Endometrial microvascular endothelial cells (primary cell): ENCODE results near the gene CNGA3. TPM values are rescaled to one million over a fixed set of nuclear protein-coding genes. Genes with fewer than 3 reads are reported as not detected.

Experiments
- in situ Hi-C: cut with HindIII; loops from 2 replicates; pipeline ENCODE4 v1.10.0; 2017; ENCODE audit warnings: low sequenced_read_pairs, low pct_unique_long_range_greater_than_20kb; ENCODE audit errors: inconsistent ontology term
- total RNA-seq: library from RNA; depleted of rRNA; stranded (reverse); fragments of >200 nt; gene quantifications from one replicate; pipeline ENCODE4 v1.2.3, GENCODE V29; 2015; ENCODE audit errors: inconsistent ontology term

CNGA3 gene
- total RNA-seq, 1 donor from 2014 or later = not detected

DNA sequence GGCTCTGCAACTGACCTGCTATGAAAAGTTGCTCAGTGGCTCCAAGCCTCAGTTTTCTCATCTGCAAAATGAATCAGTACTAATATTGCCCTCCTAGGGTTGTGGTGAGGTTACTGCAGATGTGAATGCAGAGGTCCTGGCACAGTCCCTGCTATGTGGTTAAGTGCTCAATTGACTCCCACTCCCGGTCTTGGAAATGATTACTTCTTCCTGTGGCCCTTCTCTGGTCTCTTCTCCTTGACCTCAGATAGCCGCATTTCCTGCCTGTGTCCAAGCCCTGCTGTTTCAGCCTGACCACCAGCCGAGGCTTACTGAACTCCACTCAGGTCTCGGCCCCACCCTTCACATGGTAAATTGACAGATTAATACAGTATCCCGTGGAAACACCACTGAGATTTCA lies 26.3 kb downstream of the CNGA3 start:
- in situ Hi-C loops = no loop called here

DNA sequence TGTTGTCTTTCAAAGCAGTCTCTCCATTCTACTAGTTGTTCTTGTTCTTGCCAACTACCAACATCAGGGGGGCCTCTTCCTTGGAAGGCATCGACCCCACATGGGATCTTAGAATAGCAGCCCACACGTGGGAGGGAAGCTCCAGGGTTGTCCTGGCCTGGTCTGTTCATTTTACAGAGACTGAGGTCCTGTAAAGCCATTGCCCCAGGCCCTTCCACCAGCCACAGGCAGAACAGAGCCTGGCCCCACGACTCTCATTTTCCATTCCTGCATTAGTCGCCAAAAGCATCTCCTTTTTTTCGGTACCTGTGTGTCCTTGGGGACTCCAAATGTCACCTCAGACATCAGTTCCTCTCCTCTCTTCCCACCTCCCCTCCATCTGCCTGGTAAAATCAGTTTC lies 28.0 kb downstream of the CNGA3 start:
- in situ Hi-C loops = no loop called here

DNA sequence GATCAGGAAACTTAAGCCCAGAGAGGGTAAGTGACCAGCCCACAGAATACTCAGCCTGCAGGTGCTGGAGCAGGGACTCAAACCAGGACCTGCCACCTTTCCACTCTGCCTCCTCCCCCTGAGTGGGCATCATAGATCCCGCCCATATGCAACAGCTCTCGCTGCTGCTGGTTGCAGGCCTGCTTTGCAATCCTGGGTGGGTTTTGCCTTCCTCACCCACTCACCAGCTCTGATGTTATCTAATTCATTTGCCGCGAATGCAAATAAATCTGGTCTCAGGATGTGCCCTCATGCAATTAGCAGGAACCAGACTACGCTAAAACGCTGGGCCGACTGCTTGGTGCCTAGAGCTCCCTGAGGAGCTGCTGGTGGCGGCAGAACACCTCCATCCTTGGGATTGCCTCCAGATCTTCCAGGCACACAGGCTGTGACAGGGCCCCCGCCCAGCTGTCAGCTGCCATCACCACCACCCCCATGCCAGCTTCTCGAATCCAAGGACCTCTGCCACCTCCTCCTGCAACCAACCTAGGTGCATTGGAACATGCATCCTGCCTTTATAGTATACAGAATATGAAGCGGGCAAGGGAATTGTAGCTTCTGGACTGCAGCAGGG lies 28.8 kb downstream of the CNGA3 start:
- in situ Hi-C loops = no loop called here

DNA sequence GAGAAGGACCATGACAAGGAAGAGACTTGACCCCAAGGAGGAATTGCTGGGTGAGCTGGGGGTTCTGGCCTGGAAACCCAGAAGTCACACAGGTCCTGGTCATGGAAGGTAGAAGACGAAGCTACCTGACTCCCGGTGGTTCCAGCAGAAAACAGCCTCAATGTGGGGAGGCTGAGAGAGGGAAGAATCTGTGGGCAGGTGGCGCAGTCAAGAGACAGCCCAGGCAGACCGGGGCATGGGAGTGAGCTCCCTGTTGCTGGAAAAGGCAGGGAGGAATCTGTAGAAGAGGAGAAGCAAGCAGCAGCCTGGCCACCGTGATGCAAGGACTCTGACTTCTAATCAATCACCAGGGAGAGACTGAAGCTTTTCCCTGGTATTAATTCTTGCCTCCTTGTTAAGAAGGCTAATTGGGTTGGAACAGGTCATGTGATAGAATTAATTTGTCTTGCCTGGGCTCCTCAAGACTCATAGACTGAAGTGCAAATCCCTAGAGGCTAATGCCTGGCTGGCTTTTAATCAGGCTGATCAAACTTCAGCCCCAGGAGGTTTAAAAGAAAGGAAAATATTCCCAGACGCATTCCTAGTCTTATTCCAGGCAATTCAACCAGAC lies 30.1 kb downstream of the CNGA3 start:
- in situ Hi-C loops = no loop called here

DNA sequence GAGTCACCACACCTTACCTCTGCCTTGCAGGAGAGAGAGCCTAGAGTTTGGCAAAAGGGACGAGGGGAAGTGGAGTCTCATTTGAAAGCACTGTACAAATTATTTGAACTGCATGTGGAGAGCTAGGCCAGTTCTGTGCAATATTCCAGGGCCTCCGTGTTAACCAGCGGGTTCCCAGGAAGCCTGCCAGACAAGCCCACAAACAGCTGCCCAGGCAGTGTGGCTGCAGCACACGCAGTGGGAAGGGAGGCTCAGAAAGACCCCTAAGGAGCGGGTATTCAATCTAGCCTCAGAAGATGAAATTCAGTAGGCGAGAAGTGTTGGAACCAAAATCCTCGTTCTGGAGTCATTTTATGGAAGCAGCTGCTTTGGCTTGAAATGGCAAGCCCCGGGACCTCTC lies 30.7 kb downstream of the CNGA3 start:
- in situ Hi-C loops = no loop called here

DNA sequence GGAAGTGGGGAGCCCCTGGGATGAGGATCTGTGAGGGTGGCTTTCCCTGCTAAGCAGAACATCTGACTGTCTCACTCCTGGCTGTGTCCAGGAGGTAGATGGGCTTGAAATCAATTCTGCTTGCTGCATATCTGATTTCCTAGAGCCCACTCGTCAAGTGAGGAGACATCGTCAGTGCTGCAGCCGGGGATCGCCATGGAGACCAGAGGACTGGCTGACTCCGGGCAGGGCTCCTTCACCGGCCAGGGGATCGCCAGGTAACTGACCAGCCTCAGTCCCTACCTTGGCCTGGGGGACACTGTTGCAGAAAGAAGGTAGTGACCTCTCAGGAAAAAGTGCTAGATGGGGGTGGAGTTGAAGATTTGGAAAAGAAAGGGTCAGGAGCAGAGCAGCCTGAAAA lies 31.3 kb downstream of the CNGA3 start:
- in situ Hi-C loops = no loop called here

DNA sequence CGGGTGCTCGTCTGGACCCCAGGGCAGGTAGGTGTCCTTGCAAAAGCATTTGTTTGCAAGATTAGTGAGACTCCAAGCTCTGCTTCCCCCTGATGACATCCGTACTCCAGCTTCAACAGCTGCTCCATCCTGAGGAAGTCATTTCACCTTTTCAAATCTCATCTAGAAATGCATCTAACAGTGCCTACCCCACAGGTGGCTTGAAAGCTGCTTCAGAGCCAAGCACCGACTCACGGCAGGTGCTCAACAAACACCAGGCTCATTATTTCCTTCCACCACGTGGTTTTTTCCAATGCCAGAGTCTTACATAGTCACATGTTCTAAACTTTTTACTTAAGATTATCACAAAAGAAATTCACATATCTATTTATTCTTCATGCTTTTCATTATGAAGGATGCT lies 31.9 kb downstream of the CNGA3 start:
- in situ Hi-C loops = no loop called here

DNA sequence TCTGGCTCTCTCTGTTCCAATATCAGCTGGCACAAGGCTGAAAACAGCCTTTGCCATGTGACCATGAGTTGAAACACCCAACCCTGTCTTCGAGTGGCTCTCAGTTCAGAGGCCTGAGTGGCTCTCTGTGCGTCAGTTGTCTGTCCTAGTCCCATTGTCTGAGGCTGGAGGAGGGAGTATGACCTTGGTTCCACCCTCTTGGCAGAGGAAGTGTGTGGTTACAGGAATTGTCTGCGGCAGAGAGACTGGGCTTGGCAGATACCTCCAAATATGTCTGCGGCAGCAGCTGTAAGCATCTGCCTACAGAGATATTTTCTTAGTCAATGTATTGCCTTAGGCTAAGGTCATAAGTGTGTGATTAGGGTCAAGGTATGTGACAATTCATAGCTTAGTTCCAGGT lies 32.6 kb downstream of the CNGA3 start:
- in situ Hi-C loops = no loop called here

DNA sequence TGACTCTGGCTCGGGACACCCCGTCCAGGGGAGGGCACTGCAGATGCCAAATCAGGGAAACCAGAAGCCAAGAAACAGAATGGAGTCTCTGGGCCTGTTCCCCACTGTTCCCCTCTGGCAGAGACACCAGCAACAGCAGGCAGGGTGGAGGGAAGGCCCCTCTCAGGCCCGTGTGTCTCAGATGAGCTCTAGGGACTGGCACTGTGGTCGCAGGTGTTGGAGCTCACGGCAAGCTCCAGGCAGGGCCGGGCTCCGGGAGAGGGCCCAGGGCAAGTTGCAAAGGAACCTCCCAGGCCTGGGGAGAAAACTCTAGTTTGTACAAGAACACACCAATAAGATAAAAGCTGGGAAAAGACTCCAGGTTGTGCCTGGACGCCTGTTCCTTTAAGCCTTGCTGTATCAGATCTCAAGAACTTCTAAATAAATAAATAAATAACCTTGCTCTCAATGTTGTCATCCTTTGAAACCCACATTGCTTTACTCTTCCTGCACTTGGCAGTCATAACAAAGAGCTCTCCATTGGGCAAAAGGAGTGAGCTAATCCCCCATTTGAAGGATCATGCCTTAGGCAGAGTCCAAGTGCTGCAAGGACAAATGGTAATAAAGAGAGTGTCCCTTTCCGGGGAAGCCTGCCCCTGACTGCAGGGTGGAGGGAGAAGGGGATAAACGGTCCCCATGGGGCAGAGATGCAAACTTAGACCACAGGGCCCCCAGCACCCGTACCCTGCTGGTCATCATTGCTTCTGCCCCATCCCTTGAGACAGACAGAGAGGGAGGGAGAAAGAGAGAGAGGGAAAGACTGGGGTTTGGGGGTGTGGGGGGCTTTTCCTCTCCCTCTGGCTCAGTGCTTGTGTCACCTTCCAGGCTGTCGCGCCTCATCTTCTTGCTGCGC lies 33.3 kb downstream of the CNGA3 start:
- in situ Hi-C loops = no loop called here

DNA sequence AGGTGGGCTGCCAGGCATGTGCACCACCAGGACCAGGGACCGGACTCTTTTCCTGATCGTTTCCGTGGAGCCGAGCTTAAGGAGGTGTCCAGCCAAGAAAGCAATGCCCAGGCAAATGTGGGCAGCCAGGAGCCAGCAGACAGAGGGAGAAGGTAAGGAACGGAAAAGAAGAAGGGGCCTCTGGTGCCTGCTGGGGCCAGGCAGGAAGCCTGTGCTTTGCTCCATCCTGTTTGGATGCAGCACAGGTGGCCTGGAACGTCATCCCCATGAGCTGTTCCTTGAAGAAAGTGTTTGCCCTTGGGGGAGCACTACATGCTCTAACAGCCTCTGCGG lies 33.9 kb downstream of the CNGA3 start:
- in situ Hi-C loops = no loop called here

DNA sequence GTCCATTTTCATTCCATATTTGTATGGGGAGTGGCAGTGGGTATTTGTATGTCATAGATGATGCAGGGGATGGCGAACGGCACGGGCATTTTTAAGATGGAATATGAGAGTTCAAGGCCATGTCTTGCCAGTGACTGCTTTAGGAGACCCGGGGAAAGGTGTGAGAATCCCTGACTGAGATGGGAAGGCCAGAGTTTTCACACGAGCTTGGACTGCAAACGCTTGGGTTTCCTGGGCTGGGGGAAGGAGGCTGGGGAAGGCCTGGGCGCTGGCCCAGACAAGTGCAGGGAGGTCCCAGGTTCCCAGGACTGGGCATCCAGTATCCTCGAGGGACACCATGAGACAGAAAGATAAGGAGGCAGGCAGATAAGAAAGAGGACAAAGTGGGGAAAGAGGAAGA lies 35.2 kb downstream of the CNGA3 start:
- in situ Hi-C loops = no loop called here

DNA sequence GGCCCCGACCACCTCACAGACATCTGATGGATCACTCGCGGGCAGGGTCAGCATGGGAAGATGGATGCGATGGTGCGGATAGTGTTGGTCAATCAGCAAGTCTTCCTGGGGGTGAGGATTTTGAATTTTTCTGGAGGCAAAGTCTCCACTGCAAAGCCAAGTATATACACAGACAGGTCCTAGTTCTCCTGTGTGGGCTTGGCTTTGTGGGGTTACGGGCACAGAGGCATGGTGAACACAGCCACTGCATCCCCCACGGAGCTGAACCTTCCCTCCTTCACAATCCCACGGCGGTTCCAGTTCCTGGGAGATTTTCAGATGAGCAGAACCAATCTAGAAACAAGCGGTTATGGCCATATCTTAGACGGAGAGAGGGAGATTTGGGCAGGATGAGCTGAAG lies 35.8 kb downstream of the CNGA3 start:
- in situ Hi-C loops = no loop called here

DNA sequence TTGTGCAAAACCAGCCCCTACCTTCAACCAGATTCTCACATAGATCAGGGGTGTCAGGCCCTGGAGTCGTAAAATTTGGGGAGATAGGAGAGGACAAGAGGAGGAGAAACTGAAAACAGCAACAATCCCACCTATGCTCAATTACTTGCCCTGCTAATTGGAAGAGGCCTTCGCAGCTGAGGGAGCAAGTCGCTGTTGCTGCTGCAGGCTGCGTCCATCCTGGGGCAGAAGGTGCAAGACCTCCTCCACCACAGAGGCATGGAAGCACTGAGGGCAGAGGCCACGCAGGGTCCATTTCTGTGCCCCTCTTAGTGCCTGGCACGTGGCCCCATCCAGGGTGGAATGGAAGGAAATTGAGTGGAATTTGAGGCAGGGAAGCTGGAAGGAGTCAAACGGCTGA lies 36.5 kb downstream of the CNGA3 start:
- in situ Hi-C loops = no loop called here

DNA sequence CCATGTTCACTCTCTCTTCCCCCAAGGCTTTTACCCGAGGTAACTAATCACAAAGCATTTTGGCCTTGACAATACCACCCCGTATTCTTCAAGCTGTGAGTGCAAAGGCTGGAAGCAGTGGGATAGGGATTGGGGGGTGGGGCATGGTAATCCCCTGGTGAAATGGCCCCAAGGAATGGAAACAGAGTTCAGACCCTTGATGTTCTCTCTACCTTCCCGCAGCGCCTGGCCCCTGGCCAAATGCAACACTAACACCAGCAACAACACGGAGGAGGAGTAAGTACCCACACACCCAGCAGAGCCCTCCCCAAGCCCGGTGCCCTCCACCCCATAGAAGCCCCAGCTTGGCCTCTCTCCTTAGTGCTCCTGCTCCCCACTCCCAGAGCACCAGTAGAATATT lies 36.9 kb downstream of the CNGA3 start:
- in situ Hi-C loops = no loop called here

DNA sequence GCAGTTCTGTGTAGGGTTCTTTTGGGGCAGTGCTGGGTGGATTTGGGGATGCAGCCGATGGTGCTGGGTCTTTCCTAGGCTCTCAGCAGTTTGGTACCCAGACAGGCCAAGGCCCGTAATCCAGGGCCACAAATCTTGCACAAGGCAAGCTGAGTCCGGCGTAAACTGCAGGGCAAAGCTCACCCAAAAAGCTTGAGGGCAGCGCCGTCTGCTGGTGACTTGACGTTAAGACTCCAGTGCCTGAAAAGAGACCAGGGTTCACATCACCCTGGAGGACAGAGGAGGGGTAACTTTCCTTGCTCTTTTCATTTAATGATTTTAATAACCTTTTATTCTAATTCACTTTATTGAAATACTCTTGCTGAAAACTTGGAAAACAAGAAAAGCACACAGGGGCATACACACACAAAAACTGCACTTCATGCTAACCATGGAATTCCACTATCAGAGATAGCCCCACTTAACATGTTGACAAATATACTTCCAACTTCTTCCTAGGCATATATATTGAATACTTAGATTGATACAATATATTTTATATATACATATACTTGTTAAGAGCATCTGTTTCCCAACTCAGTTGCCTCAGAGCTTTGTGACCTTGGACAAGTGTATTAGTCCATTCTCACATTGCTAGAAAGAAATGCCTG lies 38.9 kb downstream of the CNGA3 start:
- in situ Hi-C loops = no loop called here

DNA sequence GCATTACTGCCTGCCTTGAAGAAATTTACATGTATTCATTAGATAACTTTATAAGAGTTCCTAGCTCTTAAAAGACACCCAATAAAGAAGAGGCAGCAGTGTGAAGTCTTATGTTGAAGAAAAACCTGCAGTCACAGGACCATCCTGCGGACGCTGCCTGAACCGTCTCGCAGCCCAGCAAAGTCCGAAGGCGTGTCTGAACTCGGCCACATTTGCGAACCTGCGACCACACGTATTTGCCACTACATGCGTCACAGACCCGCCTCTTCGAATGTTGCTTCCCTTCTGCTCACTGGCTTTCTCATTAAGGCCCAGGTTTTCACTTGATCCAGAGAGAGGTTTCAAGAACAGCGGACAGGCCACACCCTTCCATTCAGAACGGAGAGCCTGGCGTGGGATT lies 41.2 kb downstream of the CNGA3 start:
- in situ Hi-C loops = no loop called here

DNA sequence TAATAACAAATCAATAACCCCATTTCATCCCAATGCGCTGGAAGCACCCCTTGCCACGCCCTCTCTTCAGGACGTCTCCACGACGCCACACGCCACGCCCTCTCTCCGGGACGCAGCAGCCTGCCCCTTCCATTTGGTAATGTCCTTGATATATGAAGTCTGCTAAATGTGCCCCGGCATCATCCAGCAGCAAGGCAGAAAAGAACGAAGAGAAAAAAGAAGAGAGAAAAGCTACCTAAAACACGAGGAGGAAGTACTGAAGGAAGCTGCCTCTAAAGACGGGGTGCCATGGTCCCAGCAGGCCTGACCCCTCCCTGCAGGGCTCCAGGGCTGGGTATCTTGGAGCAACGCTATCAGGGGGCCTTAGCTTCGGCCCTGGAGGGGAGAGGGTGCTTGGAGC lies 41.8 kb downstream of the CNGA3 start:
- in situ Hi-C loops = no loop called here

DNA sequence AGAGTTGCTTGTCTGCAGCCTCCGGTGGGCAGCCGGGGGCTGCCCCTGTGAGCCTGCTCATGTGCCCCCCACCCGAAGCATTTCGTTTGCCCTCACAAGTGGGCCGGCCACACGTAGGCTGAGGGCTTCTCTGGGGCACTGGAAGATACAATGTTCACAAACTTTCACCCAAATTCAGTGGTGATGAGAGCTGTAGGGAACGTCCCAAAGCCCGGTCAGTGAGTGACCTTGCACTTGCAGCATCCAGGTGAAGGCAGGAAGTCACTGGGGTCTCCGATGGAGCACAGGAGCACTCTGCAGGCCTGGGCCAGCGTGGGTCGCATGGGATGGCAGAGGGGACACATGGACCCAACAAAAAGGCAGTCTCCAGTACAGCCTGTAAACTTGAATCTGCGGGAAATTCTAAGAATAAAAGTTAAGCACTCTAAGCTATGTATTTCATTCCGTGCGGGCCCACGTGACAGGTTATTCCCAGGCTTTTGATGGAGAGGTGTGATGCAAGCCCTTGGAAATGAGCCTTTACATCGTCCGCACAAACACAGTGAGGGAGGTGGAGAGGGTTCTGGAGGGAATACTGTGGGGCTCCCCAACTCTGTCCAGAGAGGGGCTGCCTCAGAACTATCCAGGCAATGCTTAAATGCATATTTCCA lies 42.5 kb downstream of the CNGA3 start:
- in situ Hi-C loops = no loop called here

DNA sequence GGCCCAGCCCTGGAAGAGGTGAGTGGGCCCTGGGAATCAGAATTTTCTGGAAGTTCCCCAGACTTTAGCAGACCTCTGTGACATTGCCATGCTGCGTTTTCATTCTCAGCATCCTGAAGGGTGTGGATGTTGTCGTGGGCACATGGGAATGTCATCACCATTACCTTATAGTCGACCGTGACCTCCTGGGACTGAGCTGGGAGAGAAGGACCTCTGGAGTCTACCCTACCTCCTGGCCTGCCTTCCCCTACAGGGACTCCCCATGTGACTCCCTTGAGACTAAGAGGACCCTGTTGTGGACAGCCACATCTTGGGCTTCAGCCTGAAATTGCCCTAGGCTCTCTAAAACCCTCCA lies 43.0 kb downstream of the CNGA3 start:
- in situ Hi-C loops = no loop called here
